Stimulated activated naive CD8-positive, alpha-beta T cell treated with anti-CD3 and anti-CD28 coated beads, Interleukin-15, Interleukin-2, amounts not matched to agents 100 U/mL and 50 U/mL, for 24 hours (primary cell): ENCODE data around the gene SLC6A6.

Experiments
- ATAC-seq: fragments of 150-1000 bp; cut with Tn5 transposase; one replicate; pipeline ENCODE4 v1.10.0; 2021
- DNase-seq: peaks from one replicate; pipeline ENCODE4 v3.0.0; 2021

The SLC6A6 gene

GRCh38 chr3:14372587-14372986 lies 29.8 kb upstream of the SLC6A6 start:
- ATAC-seq: no peak
- no peak for DNase-seq

GRCh38 chr3:14373753-14374376 lies 28.5 kb upstream of the SLC6A6 start:
- DNase-seq (no peak), ATAC-seq (no peak)

GRCh38 chr3:14374444-14374883 lies 27.9 kb upstream of the SLC6A6 start:
- ATAC-seq (no peak), DNase-seq (no peak)

GRCh38 chr3:14375192-14375591 lies 27.2 kb upstream of the SLC6A6 start:
- DNase-seq (no peak), ATAC-seq (no peak)

GRCh38 chr3:14376348-14377043 lies 25.9 kb upstream of the SLC6A6 start:
- ATAC-seq: no peak
- DNase-seq: no peak

GRCh38 chr3:14377044-14377837 lies 25.2 kb upstream of the SLC6A6 start:
- DNase-seq (no peak), ATAC-seq (no peak)

DNA sequence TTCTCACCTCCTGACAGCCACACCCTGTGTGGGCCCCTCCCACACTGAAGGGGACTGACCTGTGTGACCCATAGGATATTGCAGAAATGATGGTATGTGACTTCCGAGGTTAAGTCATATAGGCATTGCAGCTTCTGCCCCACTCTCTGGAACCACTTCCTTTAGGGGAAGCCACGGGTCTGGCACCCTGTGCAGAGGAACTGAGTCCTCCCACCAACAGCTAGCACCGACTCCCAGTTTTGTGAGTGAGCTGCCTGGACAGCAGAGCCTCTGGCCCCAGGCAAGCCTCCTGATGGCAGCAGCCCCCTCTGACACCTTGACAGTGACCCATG lies 24.6 kb upstream of the SLC6A6 start:
- peak; percentile 42 for DNase-seq
- peak; percentile 80 for ATAC-seq

DNA sequence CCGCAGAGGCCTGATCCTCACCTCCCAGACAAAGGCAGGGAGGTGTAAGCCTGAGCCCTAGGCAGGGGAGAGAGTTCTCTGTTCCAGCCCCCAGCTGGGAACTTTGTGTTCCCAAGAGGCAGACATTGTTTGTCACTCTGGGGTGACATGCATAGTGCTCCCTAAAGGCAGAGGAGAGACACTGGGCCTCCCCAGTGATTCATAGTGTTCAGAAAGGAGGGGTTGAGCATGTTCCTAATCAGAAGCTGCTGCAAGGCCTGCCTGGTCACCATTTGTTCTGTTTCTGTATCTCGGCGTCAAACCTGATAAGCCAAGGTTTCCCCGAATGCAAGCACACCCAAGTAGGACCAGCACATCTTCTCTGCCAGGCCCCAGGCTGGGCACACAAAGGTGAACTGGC lies 24.0 kb upstream of the SLC6A6 start:
- DNase-seq (no peak), ATAC-seq (no peak)

- no peak for ATAC-seq
- DNase-seq: no peak
Measured at GRCh38 chr3:14379843-14380242, 22.6 kb upstream of the SLC6A6 start.

DNA sequence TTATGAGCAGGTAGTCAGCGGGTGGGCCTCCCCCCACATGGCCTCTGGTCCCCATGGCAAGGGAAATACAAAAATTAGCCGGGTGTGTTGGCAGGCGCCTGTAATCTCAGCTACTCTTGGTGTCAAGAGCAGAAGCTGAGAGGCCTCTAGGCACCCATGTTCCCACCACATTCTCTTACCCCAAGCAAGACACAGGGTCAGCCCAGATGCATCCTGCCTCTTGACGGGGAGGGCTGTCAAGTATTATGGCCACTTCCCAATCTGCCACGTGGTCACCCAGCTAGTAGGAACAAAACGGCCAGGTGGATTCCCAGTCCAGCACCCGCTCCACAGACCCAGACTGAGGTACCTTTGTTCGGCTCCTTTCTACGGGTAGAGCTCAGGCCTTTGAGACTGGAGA lies 16.2 kb upstream of the SLC6A6 start:
- DNase-seq (no peak), ATAC-seq (no peak)

DNA sequence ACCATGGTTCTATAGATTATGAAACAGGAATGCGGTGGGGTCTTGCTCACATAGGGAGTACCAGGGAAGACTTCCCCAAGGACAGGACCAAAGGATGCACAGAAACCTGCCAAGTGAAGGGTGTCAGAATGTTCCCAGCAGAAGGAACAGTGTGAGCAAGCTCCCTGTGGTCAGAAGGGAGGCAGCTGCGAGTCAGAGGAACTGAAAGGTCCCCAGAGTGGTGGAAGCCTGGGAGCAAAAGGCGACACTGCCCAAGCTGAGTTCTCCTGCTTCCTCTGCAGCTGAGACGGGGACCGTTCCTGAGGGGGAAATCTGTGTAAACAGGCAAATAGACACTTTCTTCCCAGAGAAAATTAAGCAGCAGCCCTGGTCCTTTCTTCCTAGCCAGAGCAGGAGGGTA lies 14.2 kb upstream of the SLC6A6 start:
- DNase-seq: no peak
- no peak for ATAC-seq

DNA sequence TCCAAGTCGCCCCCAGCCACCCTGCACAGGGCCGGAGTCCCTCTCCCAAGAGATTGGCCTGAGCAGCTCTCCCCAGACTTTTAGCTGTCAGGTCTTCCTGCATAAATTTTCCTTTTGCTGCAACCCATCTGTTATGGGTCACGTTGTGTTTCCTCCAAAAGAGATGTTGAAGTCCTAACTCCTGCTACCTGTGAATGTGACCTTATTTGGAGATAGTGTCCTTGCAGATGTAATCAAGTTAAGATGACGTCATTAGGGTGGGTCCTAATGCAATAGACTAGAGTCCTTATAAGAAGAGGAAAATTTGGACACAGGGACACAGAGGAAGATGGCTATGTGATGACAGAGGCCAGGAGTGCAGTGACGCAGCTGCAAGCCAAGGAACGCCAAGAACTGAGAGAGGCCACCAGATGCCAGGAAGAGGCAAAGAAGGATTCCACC lies 13.2 kb upstream of the SLC6A6 start:
- no peak for DNase-seq
- ATAC-seq: no peak

GRCh38 chr3:14389716-14390115 lies 12.7 kb upstream of the SLC6A6 start:
- no peak for DNase-seq
- ATAC-seq: no peak

DNA sequence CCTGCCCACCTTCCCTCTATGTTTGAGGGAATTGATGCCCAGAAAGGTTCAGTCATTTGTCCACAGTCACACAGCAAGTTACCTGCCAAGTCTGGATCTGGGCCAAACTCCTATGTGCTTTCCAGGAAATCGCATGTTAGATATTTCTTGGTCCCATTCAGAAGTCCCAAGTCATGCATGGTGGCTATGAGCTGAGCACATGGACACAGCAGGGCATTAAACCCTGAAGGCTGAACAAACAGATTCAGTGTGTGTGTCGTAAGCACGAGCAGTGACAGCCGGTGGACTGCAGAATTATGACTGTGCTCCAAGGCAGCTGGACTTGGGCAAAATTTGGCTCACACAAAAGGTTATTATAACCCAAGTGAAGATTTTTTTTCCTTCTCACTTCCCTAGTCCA lies 11.4 kb upstream of the SLC6A6 start:
- ATAC-seq: no peak
- DNase-seq: no peak

DNA sequence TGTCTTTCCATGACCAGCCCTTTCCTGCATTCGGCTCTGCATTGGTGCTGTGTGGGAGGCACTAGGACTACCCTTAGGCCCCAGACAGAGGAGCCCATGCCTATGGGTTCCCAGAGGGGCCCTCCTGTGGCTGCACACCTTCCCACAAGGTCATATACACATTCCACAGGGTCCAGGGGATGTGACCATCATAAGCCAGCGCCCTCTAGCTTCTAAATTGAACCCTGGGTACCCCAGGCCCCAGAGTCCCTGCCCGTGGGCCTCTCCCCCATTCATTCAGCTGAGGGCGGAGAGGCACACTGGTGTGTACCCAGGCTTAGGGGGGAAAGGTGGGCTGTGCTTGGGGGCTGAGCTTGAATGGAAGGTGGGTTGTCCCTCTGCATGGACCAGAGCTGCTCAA lies 10.2 kb upstream of the SLC6A6 start:
- no peak for DNase-seq
- no peak for ATAC-seq

- DNase-seq (no peak), ATAC-seq (no peak)
Measured at GRCh38 chr3:14392803-14393319, 9.5 kb upstream of the SLC6A6 start.

DNA sequence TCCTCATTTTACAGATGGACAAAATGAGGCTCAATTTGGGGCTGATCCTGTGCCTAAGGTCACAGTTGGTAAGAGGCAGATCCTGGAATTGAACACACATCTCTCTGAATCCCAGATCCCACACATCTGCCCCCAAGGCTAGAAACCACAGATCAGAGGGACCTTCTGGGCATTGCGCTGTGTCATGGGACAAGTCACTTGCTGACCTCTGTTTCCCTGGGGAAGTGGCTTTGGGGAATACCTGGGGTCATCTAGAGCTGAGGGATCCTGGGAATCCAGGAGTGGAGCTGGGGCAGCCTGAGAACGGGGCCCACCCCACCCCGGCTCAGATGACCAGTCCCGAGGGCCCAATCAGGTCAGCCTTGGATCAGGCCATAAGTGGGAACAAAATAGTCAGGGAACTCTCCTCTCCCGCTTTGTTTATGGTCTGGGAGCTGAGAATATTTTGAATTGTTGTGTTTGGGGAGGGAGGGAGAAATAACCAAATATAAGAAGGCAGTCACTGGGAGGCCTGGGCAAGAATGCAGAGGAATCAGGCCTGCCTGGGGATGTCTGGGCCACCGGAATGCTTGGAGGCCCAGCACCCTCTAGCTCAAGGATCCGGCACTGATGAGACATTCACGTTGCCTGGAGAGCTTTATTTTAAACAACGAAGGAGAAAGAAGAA lies 8.8 kb upstream of the SLC6A6 start:
- no peak for DNase-seq
- ATAC-seq: no peak

- ATAC-seq: no peak
Measured at GRCh38 chr3:14396031-14396692, 6.2 kb upstream of the SLC6A6 start.

GRCh38 chr3:14397046-14397445 lies 5.4 kb upstream of the SLC6A6 start:
- ATAC-seq (no peak), DNase-seq (no peak)

More at GRCh38 chr3:14396031-14396692, 6.2 kb upstream of the SLC6A6 start:
- DNase-seq: no peak

DNA sequence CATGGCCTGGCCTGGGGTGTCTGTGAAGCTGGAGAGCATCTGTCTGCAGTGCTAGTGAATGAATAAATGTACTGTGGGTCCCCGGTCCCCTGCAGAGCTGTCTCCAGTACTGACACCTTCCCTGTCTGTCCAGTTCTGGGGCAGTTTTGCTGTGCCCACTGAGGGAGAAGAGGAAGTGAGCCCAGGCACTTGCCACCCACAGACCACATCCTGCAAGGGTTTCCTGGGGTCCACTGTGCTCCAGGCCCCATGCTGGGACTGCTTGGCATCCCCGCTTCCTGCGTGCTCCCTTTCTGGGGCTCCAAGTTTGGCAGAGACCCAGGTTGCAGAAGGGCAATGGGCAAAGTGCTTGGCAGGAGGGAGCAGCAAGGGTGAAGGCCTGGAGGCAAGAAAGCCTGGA lies 4.9 kb upstream of the SLC6A6 start:
- DNase-seq (no peak), ATAC-seq (no peak)

DNA sequence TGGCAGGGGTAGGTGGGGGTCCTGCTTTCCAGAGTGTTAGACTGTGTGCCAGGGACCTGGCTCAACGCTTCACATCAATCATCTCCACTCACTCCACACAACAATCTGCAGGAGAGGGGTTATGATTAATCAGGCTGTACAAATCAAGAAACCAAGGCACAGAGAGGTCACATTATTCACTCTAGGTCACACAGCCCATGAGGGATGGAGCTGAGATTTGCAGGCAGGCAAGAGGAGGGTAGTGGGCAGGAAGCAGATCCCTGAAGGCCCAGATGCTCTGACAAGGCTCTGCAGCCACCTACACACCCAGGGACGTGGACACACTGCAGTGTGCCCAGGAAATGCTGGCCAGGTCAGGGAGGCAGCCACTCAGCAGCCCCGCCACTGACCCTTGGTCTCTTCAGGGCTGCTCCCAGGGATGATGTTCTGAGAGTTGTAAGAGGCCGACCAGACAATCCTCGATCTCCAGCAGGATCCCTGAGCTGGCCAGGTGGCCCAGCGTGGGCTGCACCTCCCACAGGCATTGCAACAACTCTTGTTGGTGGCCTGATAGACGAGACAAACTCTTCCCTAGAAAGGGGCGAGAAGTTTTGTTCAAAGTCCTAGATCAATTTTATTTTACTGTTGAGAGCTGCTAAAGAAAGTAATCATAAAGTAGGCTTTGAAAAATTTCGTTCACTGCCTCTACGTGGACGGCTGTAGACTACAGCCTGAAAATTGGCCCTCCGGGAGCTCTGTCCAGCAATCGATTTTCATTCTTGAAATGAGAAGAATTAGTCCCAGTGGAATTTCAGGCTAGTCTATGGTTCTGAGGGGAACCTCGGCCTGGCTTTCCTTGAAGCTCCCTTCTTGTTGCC lies 4.2 kb upstream of the SLC6A6 start:
- DNase-seq: no peak
- no peak for ATAC-seq
